Transverse colon (tissue), 4 donors: ENCODE measurements around the gene OR56A3. TPM values are rescaled to one million over a fixed set of nuclear protein-coding genes. Genes with fewer than 3 reads are reported as not detected.
"Not testable (repeated sequence)": the region's sequence is repeated elsewhere in the genome, so short reads cannot be mapped to it uniquely, and the experiment has no call there.

ENCODE experiments used
- DNase-seq: peaks from one replicate; pipeline ENCODE4 v3.0.0-alpha.2; 2019
- H3K27ac ChIP-seq, 4 donors: fragments of 200-600 bp; sonication (generic); 2 replicates each; pipeline ENCODE4 v1.5.1; 2016 to 2018; ENCODE audit warnings: inconsistent platforms in 4 of 4
- H3K27me3 ChIP-seq: fragments of 200-600 bp; sonication (generic); 2 replicates; pipeline ENCODE4 v1.5.1; 2017; ENCODE audit warnings: inconsistent platforms
- H3K36me3 ChIP-seq, 4 donors: fragments of 200-600 bp; sonication (generic); 2 replicates each; pipeline ENCODE4 v1.5.1; 2017 to 2019; ENCODE audit warnings: inconsistent platforms in 4 of 4
- H3K4me1 ChIP-seq, 4 donors: fragments of 200-600 bp; sonication (generic); 2 replicates each; pipeline ENCODE4 v1.5.1; 2017 to 2020; ENCODE audit warnings: inconsistent platforms in 4 of 4
- H3K4me3 ChIP-seq, 4 donors: fragments of 200-600 bp; sonication (generic); 1 replicate in 1 of 4; 2 replicates in 3 of 4; pipeline versions ENCODE4 v1.5.1 to v1.6.1; 2017 to 2019; ENCODE audit warnings: inconsistent platforms in 4 of 4
- H3K9me3 ChIP-seq, 2 donors: fragments of 200-600 bp; sonication (generic); 2 replicates each; pipeline ENCODE4 v1.5.1; 2017 to 2019; ENCODE audit warnings: inconsistent platforms in 2 of 2
- CTCF ChIP-seq, 5 experiments: fragments of 200-600 bp in 3 of 5; fragments of 450-650 bp in 2 of 5; sonication (generic) in 3 of 5; IDR thresholded peaks; 1 replicate in 2 of 5; 2 replicates in 3 of 5; pipeline ENCODE4 v1.5.1; 2016 to 2017; ENCODE audit warnings: antibody characterized with exemption in 5 of 5, inconsistent platforms in 3 of 5, mild to moderate bottlenecking in 2 of 5, moderate library complexity in 1 of 5
- EP300 ChIP-seq: sonication (generic); formaldehyde crosslinking; IDR thresholded peaks from one replicate; pipeline ENCODE4 v1.6.1; 2017; ENCODE audit warnings: antibody characterized with exemption, low read depth
- POLR2A ChIP-seq: fragments of 450-650 bp; IDR thresholded peaks from one replicate; pipeline ENCODE4 v1.6.1; 2016; ENCODE audit warnings: antibody characterized with exemption, mild to moderate bottlenecking, moderate library complexity
- POLR2AphosphoS5 ChIP-seq, 3 donors: sonication (generic); formaldehyde crosslinking; IDR thresholded peaks; one replicate each; pipeline ENCODE4 v1.6.1; 2016; ENCODE audit warnings: antibody characterized with exemption in 3 of 3
- WGBS, 2 donors: methylation state at CpG; one replicate each; pipeline ENCODE4 v1.1.5; 2018; ENCODE audit warnings: low coverage in 1 of 2; 5-methylcytosine and 5-hydroxymethylcytosine counted together
- in situ Hi-C, 4 donors: fragments of 200-750 bp; cut with MboI; loops; one replicate each; pipeline versions ENCODE4 v1.15.0 to v1.15.1; 2017; ENCODE audit warnings: low sequenced_read_pairs in 3 of 4, low pct_ligation_motif_present in 1 of 4, low pct_unique_long_range_greater_than_20kb in 1 of 4
- intact Hi-C: fragments of 100-400 bp; cut with DNase I; formaldehyde crosslinking; loops from one replicate; pipeline ENCODE4 v1.15.1; 2023; ENCODE audit warnings: low total_unique reads
- total RNA-seq, 4 donors: library from RNA; depleted of rRNA; stranded (reverse); fragments of >200 nt; gene quantifications; one replicate each; pipeline ENCODE4 v1.1.0, GENCODE V29; 2016

The OR56A3 gene
- total RNA-seq, 4 donors from 2014 or later: not detected

- Histone ChIP-seq H3K36me3 (no peaks in the 10 kb centered on the region), H3K27me3 (no peaks in the 10 kb centered on the region), H3K4me1 (no peaks in the 10 kb centered on the region), H3K4me3 (no peak overlapping the region), H3K27ac (no peak overlapping the region), H3K9me3 (peaks cover 0 to 7% of the 10 kb centered on the region in 2 donors)
- no peak for DNase-seq
- in situ Hi-C loops: no loop called here
- no peak for TF ChIP-seq EP300
- TF ChIP-seq CTCF (IDR thresholded peaks at IDR 0.05): no peak
- no peak for TF ChIP-seq POLR2A
- no peak for TF ChIP-seq POLR2AphosphoS5 (IDR thresholded peaks at IDR 0.05)
- 85 to 86% methylated on average over 3 of the region's 3 CpGs for WGBS, 2 donors
- intact Hi-C loops: no loop called here
Observed at GRCh38 chr11:5955586-5955985, 13.5 kb downstream of the OR56A3 start.

- H3K27ac ChIP-seq, H3K36me3 ChIP-seq, H3K4me3 ChIP-seq, H3K27me3 ChIP-seq, in situ Hi-C loops, H3K4me1 ChIP-seq, DNase-seq, H3K9me3 ChIP-seq: not testable (repeated sequence)
- intact Hi-C loops: loop anchor here (10.0 kb wide), 1 partner anchor 1514 kb away; no protein-coding TSS in a partner anchor
- 89% methylated on average over 35 of the region's 40 CpGs; no CpG with 5 or more reads in 1 of the 2 donors for WGBS, 2 donors
Observed at GRCh38 chr11:5960704-5961320, 18.8 kb downstream of the OR56A3 start.

- Histone ChIP-seq H3K4me3 (no peak overlapping the region), H3K27ac (no peak overlapping the region), H3K9me3 (peaks cover 0 to under 1% of the 10 kb centered on the region in 2 donors), H3K4me1 (no peaks in the 10 kb centered on the region), H3K36me3 (no peaks in the 10 kb centered on the region), H3K27me3 (no peaks in the 10 kb centered on the region)
- 56 to 73% methylated on average over 2 of the region's 2 CpGs for WGBS, 2 donors
- no peak for DNase-seq
- no peak for TF ChIP-seq EP300
- TF ChIP-seq POLR2A: no peak
- TF ChIP-seq CTCF (IDR thresholded peaks at IDR 0.05): no peak
- no peak for TF ChIP-seq POLR2AphosphoS5 (IDR thresholded peaks at IDR 0.05)
- in situ Hi-C loops (no loop called here), intact Hi-C loops (loop anchor here (1.0 to 10.0 kb wide), 2 partner anchors 8 to 1508 kb away; no protein-coding TSS in a partner anchor)
Observed at GRCh38 chr11:5966958-5967357, 24.9 kb downstream of the OR56A3 start.

GRCh38 chr11:5967708-5968107 lies 25.7 kb downstream of the OR56A3 start:
- H3K27me3 ChIP-seq: no peaks in the 10 kb centered on the region
- intact Hi-C loops: loop anchor here (1.0 to 10.0 kb wide), 2 partner anchors 8 to 1507 kb away; no protein-coding TSS in a partner anchor
- no peak overlapping the region for H3K27ac ChIP-seq
- H3K4me3 ChIP-seq: no peak overlapping the region
- TF ChIP-seq CTCF (IDR thresholded peaks at IDR 0.05) (no peak), POLR2AphosphoS5 (IDR thresholded peaks at IDR 0.05) (no peak), EP300 (no peak), POLR2A (no peak)
- H3K36me3 ChIP-seq: no peaks in the 10 kb centered on the region
- no peaks in the 10 kb centered on the region for H3K9me3 ChIP-seq
- WGBS, 2 donors: 49% methylated on average over 3 of the region's 3 CpGs; no CpG with 5 or more reads in 1 of the 2 donors
- DNase-seq: no peak
- H3K4me1 ChIP-seq: no peaks in the 10 kb centered on the region
- in situ Hi-C loops: no loop called here

- Histone ChIP-seq H3K27ac (no peak within 1 kb of the TSS), H3K4me3 (no peak within 1 kb of the TSS), H3K27me3 (no peaks in the 10 kb centered on the region), H3K4me1 (no peaks in the 10 kb centered on the region), H3K9me3 (no peaks in the 10 kb centered on the region), H3K36me3 (no peaks in the 10 kb centered on the region)
- TF ChIP-seq POLR2AphosphoS5 (IDR thresholded peaks at IDR 0.05) (no peak), EP300 (no peak)
- no peak for DNase-seq
- intact Hi-C loops: loop anchor here (10.0 kb wide), 1 partner anchor 1506 kb away; no protein-coding TSS in a partner anchor
- in situ Hi-C loops: no loop called here
Observed at GRCh38 chr11:5968394-5968793, 26.3 kb downstream of the OR56A3 start, which contains the start of gene OR56A5. Gene OR56A5, minus strand, starts transcription at chr11:5968494. Its CDS starts 0 bp downstream, at chr11:5968494.
